IPS-15b (cell line): ENCODE results near the gene GCNA.

ENCODE experiments used
- H3K27me3 ChIP-seq: one replicate; pipeline ENCODE4 v1.6.1; 2013; ENCODE audit warnings: low read length; ENCODE audit not compliant: control insufficient read depth, insufficient read depth
- H3K36me3 ChIP-seq: one replicate; pipeline ENCODE4 v1.6.1; 2013; ENCODE audit warnings: low read length; ENCODE audit not compliant: control insufficient read depth, insufficient read depth
- H3K4me1 ChIP-seq: one replicate; pipeline ENCODE4 v1.6.1; 2013; ENCODE audit warnings: mild to moderate bottlenecking, low read length; ENCODE audit not compliant: control insufficient read depth, insufficient read depth
- H3K4me3 ChIP-seq: one replicate; pipeline ENCODE4 v1.5.1; 2013; ENCODE audit warnings: low read depth, low read length
- H3K9ac ChIP-seq: one replicate; pipeline ENCODE4 v1.6.1; 2013; ENCODE audit warnings: low read depth, mild to moderate bottlenecking, low read length
- H3K9me3 ChIP-seq: one replicate; pipeline ENCODE4 v1.6.1; 2013; ENCODE audit warnings: mild to moderate bottlenecking, low read length; ENCODE audit not compliant: control insufficient read depth, insufficient read depth

GCNA gene

GRCh38 chrX:71618303-71618721 lies 40.1 kb downstream of the GCNA start, which contains the start of gene CXCR3:
TSS of gene CXCR3 (minus strand) at chrX:71618511. CDS start at chrX:71618449, 62 bp downstream.
- peaks cover 3% of the 10 kb centered on the region for H3K9me3 ChIP-seq
- no peak within 1 kb of the TSS for H3K4me3 ChIP-seq
- H3K36me3 ChIP-seq, result no peaks in the 10 kb centered on the region
- no peak within 1 kb of the TSS for H3K9ac ChIP-seq
- H3K27me3 ChIP-seq, result no peaks in the 10 kb centered on the region
- no peaks in the 10 kb centered on the region for H3K4me1 ChIP-seq

DNA sequence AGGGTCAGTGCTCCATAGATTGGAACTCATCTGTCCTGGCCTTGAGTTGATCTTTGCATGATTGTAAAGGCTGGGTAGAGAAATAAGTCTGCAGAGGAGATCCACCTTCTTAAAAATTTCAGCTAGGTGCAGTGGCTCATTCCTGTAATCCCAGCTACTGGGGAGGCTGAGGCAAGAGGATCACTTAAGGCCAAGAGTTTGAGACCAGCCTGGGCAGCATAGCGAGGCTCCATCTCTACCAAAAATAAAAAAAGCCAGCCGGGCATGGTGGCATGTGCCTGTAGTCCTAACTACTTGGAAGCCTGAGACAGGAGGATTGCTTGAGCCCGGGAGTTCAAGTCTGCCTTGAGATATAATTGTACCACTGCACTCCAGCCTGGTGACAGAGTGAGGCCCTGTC lies 40.5 kb downstream of the GCNA start:
- H3K9ac ChIP-seq, result no peak overlapping the region
- no peaks in the 10 kb centered on the region for H3K27me3 ChIP-seq
- H3K4me3 ChIP-seq, result no peak overlapping the region
- H3K4me1 ChIP-seq, result no peaks in the 10 kb centered on the region
- peaks cover 3% of the 10 kb centered on the region for H3K9me3 ChIP-seq
- H3K36me3 ChIP-seq, result no peaks in the 10 kb centered on the region

DNA sequence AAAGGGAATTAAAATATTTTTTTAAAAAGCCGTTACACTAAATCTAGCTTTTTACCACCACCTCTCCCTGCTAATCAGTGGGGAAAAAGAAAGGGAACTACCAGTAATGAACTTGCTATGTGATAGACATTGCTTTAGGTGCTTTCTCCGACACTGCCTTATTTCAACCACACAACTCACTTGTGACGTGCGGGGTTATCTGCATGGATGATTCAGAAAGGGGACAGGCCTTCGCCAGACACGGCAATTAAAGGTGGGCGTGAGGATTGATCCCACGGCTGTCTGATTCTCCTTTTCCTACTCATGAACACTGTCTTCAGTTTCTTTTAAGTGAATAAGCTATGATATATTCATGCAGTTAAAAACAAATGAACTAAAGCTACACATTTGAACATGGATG lies 41.0 kb downstream of the GCNA start:
- no peaks in the 10 kb centered on the region for H3K27me3 ChIP-seq
- no peaks in the 10 kb centered on the region for H3K36me3 ChIP-seq
- no peak overlapping the region for H3K9ac ChIP-seq
- no peaks in the 10 kb centered on the region for H3K4me1 ChIP-seq
- no peak overlapping the region for H3K4me3 ChIP-seq
- H3K9me3 ChIP-seq, result peaks cover 3% of the 10 kb centered on the region

GRCh38 chrX:71619986-71620385 lies 41.7 kb downstream of the GCNA start:
- Histone ChIP-seq H3K9ac (no peak overlapping the region), H3K4me3 (no peak overlapping the region), H3K4me1 (no peaks in the 10 kb centered on the region), H3K27me3 (no peaks in the 10 kb centered on the region), H3K36me3 (no peaks in the 10 kb centered on the region), H3K9me3 (peaks cover 3% of the 10 kb centered on the region)

GRCh38 chrX:71621603-71622002 lies 43.4 kb downstream of the GCNA start:
- no peaks in the 10 kb centered on the region for H3K27me3 ChIP-seq
- no peaks in the 10 kb centered on the region for H3K36me3 ChIP-seq
- H3K9me3 ChIP-seq, result peaks cover 3% of the 10 kb centered on the region
- H3K4me1 ChIP-seq, result no peaks in the 10 kb centered on the region
- H3K9ac ChIP-seq, result no peak overlapping the region
- no peak overlapping the region for H3K4me3 ChIP-seq

GRCh38 chrX:71622032-71622575 lies 43.9 kb downstream of the GCNA start:
- Histone ChIP-seq H3K4me1 (no peaks in the 10 kb centered on the region), H3K9me3 (peaks cover 3% of the 10 kb centered on the region), H3K9ac (no peak overlapping the region), H3K27me3 (no peaks in the 10 kb centered on the region), H3K4me3 (no peak overlapping the region), H3K36me3 (no peaks in the 10 kb centered on the region)

DNA sequence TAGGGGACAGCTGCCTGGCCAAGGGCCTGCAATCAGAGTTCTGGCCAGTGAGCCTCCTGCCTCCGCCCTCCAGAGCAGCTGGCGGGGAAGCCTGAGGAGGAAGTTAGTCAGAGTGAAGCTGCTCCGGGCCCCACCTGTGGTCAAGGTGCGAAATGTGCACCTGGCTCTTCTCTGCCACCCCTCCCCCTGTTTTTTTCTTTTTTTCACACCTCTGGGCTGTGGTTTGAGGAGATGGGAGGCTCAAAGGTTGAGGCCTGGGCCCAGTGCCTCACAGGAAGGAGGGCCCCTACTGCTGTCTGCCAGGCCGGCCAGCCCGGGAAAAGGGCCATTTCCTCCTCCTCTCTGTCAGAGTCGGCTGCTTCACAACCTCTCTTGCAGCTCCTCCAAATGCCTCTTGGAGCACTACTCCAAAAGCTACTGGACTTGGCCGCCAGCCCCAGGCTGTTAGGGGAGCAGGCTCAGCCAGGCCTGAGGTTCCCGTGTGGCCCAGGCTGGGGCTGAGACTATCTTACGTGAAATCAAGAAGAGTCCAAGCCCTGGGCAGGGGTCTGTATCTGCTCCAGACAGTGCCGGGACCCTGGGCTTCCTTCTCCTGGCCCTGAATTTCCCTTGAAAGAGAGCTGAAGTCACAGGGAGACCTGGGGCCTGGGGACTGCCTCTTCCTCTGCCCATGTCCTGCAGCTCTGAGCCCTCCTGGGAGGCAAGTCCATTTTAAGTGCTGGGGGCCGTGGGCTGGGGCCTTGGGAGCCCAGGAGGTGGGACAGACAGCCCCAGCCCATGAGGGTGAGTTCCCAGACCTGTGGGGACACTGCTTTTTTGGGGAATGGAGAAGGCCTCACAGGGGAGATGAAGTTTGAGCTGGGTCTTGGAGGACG lies 44.6 kb downstream of the GCNA start:
- Histone ChIP-seq H3K36me3 (no peaks in the 10 kb centered on the region), H3K9me3 (peaks cover 3% of the 10 kb centered on the region), H3K4me3 (no peak overlapping the region), H3K27me3 (no peaks in the 10 kb centered on the region), H3K4me1 (no peaks in the 10 kb centered on the region), H3K9ac (no peak overlapping the region)

DNA sequence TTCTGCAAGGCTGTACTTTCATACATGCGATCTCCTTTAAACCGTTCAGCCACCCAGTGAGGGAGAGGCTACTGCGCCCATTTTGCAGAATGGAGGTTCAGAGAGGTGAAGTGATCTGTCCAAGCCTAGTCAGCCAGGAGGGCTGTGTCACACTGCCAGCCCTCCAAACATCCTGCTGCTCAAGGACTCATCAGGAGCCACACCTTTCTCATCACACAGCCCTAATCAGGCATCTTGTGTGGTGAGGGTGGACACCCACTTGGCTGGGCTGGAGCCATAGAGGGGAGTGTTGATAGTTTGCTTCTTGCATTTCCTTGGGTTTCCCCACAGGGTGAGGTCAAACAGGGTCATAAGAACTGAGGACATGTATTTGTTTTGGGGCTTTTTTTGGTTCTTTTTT lies 45.5 kb downstream of the GCNA start:
- H3K36me3 ChIP-seq, result no peaks in the 10 kb centered on the region
- H3K9ac ChIP-seq, result no peak overlapping the region
- no peaks in the 10 kb centered on the region for H3K4me1 ChIP-seq
- peaks cover 3% of the 10 kb centered on the region for H3K9me3 ChIP-seq
- H3K4me3 ChIP-seq, result no peak overlapping the region
- H3K27me3 ChIP-seq, result no peaks in the 10 kb centered on the region

DNA sequence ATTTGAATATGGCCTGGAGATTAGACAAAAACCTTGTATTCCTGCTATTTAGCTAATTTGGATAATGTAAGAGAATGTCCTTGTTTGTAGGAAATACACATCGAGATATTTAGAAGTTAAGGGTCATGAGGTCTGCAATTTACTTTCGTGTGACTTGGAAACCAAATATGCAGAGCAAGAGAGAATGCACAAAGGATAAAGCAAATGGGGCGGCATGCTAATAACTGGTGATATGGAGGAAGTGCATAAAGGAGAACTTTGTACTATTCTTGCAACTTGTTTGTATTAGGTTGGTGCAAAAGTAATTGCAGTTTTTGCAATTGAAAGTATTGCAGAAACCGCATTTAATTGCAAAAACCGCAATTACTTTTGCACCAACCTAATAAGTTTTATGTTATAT lies 47.2 kb downstream of the GCNA start:
- no peaks in the 10 kb centered on the region for H3K36me3 ChIP-seq
- no peaks in the 10 kb centered on the region for H3K27me3 ChIP-seq
- H3K4me1 ChIP-seq, result no peaks in the 10 kb centered on the region
- H3K9ac ChIP-seq, result no peak overlapping the region
- peaks cover 3% of the 10 kb centered on the region for H3K9me3 ChIP-seq
- no peak overlapping the region for H3K4me3 ChIP-seq

DNA sequence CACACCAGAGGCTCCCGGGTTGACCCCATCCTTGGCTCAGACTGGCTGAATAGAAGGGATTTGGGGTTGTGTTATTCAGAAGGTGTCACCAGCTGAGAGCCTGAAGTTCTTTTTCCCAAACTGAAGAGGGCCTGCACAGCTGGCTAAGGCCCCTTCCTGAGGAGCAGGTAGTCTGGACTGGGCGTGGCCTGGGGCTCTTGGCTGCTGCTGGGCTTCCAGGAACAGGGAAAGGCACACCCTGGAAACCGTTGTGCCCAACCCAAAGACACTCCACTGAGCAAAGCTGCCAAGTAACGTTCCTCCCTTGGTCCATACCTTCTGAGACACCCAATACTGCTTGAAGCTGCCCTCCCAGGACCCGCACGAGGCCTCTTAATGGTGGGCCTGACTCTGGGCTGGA lies 48.3 kb downstream of the GCNA start:
- Histone ChIP-seq H3K9me3 (peaks cover 3% of the 10 kb centered on the region), H3K9ac (no peak overlapping the region), H3K4me3 (no peak overlapping the region), H3K36me3 (no peaks in the 10 kb centered on the region), H3K4me1 (no peaks in the 10 kb centered on the region), H3K27me3 (no peaks in the 10 kb centered on the region)

DNA sequence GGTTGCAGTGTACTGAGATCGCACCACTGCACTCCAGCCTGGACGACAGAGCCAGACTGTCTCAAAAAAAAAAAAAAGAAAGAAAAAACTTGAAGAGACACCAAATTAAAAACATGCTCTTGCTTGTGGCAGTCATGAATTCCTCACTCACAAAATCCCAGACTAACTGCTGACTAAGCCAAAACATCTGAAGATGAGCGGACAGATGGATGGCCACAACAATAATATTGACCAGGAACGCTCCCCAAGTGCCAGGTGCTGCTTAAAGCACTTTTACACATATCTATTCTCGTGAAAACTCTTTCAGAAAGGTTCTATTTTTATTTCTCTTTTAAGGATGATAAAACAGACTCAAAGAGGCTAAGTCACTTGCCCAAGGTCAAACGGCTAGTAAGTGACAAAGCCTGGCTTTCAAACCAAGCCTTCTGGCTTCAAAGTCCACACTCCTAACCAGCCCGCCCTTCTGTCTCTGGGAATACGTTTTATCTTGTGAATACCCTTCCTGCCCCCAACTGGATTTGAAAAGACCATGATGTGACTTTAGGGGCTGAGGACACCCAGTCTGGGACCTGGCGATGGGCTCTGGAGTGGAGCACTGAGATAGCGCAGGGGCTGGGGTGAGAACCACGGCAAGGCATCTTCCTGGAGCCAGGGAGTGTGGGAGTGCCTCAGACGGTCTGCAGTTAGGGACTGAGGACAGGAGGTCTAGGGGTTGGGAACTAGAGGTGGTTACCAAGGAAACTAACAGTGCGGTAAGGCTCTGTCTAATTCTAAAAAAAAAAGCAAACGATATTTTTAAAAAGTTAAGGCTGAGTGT lies 49.6 kb downstream of the GCNA start:
- Histone ChIP-seq H3K9ac (no peak overlapping the region), H3K9me3 (no peaks in the 10 kb centered on the region), H3K27me3 (no peaks in the 10 kb centered on the region), H3K36me3 (no peaks in the 10 kb centered on the region), H3K4me1 (no peaks in the 10 kb centered on the region), H3K4me3 (no peak overlapping the region)
